ENCODE measurements around the gene PSMD11. TPM values are rescaled to one million over a fixed set of nuclear protein-coding genes. Genes with fewer than 3 reads are reported as not detected.
"Not testable (repeated sequence)": the region's sequence is repeated elsewhere in the genome, so short reads cannot be mapped to it uniquely, and the experiment has no call there.

Gene PSMD11
- total and polyA plus RNA-seq, 8 donors = 21.0 to 131 (median 31.9) TPM

GRCh38 chr17:32446949-32447348 is 2.6 kb downstream of the PSMD11 start:
- intact Hi-C loops (cut with DNase I; ENCODE audit: low total_unique reads) = no loop called here
- Histone ChIP-seq H3K27me3 (no peaks in the 10 kb centered on the region), H3K27ac (no peak overlapping the region), H3K4me1 (peaks cover 14 to 32% (median 26%) of the 10 kb centered on the region in 4 donors), H3K36me3 (peaks cover 24 to 53% (median 51%) of the 10 kb centered on the region in 4 donors), H3K9me3 (no peaks in the 10 kb centered on the region), H3K4me3 (no peak overlapping the region)
- DNase-seq = no peak
- 83 to 98% (median 90%) methylated on average over 2 of the region's 2 CpGs for WGBS, 5 donors
- TF ChIP-seq POLR2A (IDR thresholded peaks at IDR 0.05) (no peak), CTCF (IDR thresholded peaks at IDR 0.05) (no peak), EP300 (IDR thresholded peaks at IDR 0.05) (no peak), POLR2AphosphoS5 (IDR thresholded peaks at IDR 0.05) (no peak)

GRCh38 chr17:32449963-32450362 is 5.7 kb downstream of the PSMD11 start:
- Histone ChIP-seq H3K27me3 (no peaks in the 10 kb centered on the region), H3K4me1 (peaks cover 13 to 24% (median 18%) of the 10 kb centered on the region in 4 donors), H3K4me3 (no peak overlapping the region), H3K27ac (no peak overlapping the region), H3K36me3 (peaks cover 52 to 82% (median 81%) of the 10 kb centered on the region in 4 donors), H3K9me3 (no peaks in the 10 kb centered on the region)
- DNase-seq = no peak
- intact Hi-C loops (cut with DNase I; ENCODE audit: low total_unique reads) = no loop called here
- WGBS, 5 donors = 92 to 99% (median 98%) methylated on average over 5 of the region's 5 CpGs
- TF ChIP-seq POLR2AphosphoS5 (IDR thresholded peaks at IDR 0.05) (no peak), EP300 (IDR thresholded peaks at IDR 0.05) (no peak), POLR2A (IDR thresholded peaks at IDR 0.05) (no peak), CTCF (IDR thresholded peaks at IDR 0.05) (no peak)

- H3K27ac ChIP-seq; intact Hi-C loops (cut with DNase I; ENCODE audit: low total_unique reads); H3K4me3 ChIP-seq; H3K27me3 ChIP-seq; H3K9me3 ChIP-seq; DNase-seq: not testable (repeated sequence)
- Histone ChIP-seq H3K36me3 (peaks cover 54 to 86% (median 85%) of the 10 kb centered on the region in 4 donors), H3K4me1 (peaks cover 11 to 21% (median 16%) of the 10 kb centered on the region in 4 donors)
- 91 to 95% (median 93%) methylated on average over 6 of the region's 6 CpGs for WGBS, 5 donors
Observed at GRCh38 chr17:32450379-32450778, 6.1 kb downstream of the PSMD11 start.

GRCh38 chr17:32451879-32452278 is 7.6 kb downstream of the PSMD11 start:
- no peaks in the 10 kb centered on the region for H3K9me3 ChIP-seq
- no peak overlapping the region for H3K4me3 ChIP-seq
- intact Hi-C loops (cut with DNase I; ENCODE audit: low total_unique reads) = no loop called here
- H3K4me1 ChIP-seq = peaks cover 0 to 6% (median 3%) of the 10 kb centered on the region in 4 donors
- WGBS, 5 donors = 67 to 99% (median 78%) methylated on average over 2 of the region's 2 CpGs
- no peaks in the 10 kb centered on the region for H3K27me3 ChIP-seq
- peaks cover 61 to 100% (median 99%) of the 10 kb centered on the region in 4 donors for H3K36me3 ChIP-seq
- H3K27ac ChIP-seq = no peak overlapping the region
- no peak for TF ChIP-seq CTCF (IDR thresholded peaks at IDR 0.05)
- no peak for TF ChIP-seq POLR2AphosphoS5 (IDR thresholded peaks at IDR 0.05)
- TF ChIP-seq POLR2A (IDR thresholded peaks at IDR 0.05) = no peak
- TF ChIP-seq EP300 (IDR thresholded peaks at IDR 0.05) = no peak
- DNase-seq = no peak

- TF ChIP-seq CTCF (IDR thresholded peaks at IDR 0.05) (no peak), POLR2AphosphoS5 (IDR thresholded peaks at IDR 0.05) (no peak), POLR2A (IDR thresholded peaks at IDR 0.05) (no peak), EP300 (IDR thresholded peaks at IDR 0.05) (no peak)
- H3K27ac ChIP-seq = no peak overlapping the region
- H3K4me1 ChIP-seq = peaks cover 0 to 2% (median under 1%) of the 10 kb centered on the region in 4 donors
- no peak for DNase-seq
- H3K27me3 ChIP-seq = no peaks in the 10 kb centered on the region
- 93 to 100% (median 96%) methylated on average over 1 of the region's 1 CpG for WGBS, 5 donors
- intact Hi-C loops (cut with DNase I; ENCODE audit: low total_unique reads) = no loop called here
- peaks cover 57 to 100% (median 99%) of the 10 kb centered on the region in 4 donors for H3K36me3 ChIP-seq
- no peak overlapping the region for H3K4me3 ChIP-seq
- no peaks in the 10 kb centered on the region for H3K9me3 ChIP-seq
Observed at GRCh38 chr17:32452281-32452680, 8.0 kb downstream of the PSMD11 start.
